SK-N-SH (cell line): ENCODE measurements around the gene ENOX1. TPM values are rescaled to one million over a fixed set of nuclear protein-coding genes. Genes with fewer than 3 reads are reported as not detected.

Experiments used
- CTCF ChIA-PET: fragments of 300-600, 350-600 bp; formaldehyde crosslinking; extraction: SDS; loops from one replicate; lab custom pipeline; 2021; lab: Yijun Ruan, JAX
- POLR2A ChIA-PET: fragments of 350-600 bp; sonication (Branson Sonifier 250); formaldehyde crosslinking; extraction: SDS; loops from one replicate; lab custom pipeline; 2020; ENCODE audit warnings: antibody characterized with exemption, inconsistent platforms; lab: Yijun Ruan, JAX
- DNase-seq: peaks from one replicate; pipeline ENCODE4 v3.0.0; 2012
- H2AFZ ChIP-seq: fragments of 200-600 bp; sonication (generic); 2 replicates; pipeline ENCODE4 v1.8.1; 2016; ENCODE audit warnings: antibody characterized with exemption, mild to moderate bottlenecking, low read depth
- H3F3A ChIP-seq: fragments of 200-600 bp; sonication (generic); replicated peaks from 2 replicates; pipeline ENCODE3; 2016; ENCODE audit warnings: antibody characterized with exemption, mild to moderate bottlenecking; ENCODE audit not compliant: insufficient read depth
- H3K27ac ChIP-seq, 2 experiments: fragments of 200-500 bp in 1 of 2; fragments of 200-600 bp in 1 of 2; sonication (Bioruptor generic) in 1 of 2; sonication (generic), shearing (Covaris generic) in 1 of 2; 2 replicates each; pipeline versions ENCODE4 v1.5.1 to v1.6.1; 2014 to 2016; ENCODE audit warnings: low read depth in 2 of 2, inconsistent platforms in 1 of 2, low read length in 1 of 2, mild to moderate bottlenecking in 1 of 2, mixed read lengths in 1 of 2
- H3K27me3 ChIP-seq: fragments of 200-600 bp; sonication (generic), shearing (Covaris generic); 2 replicates; pipeline ENCODE4 v1.6.1; 2016; ENCODE audit warnings: mixed run types; ENCODE audit not compliant: insufficient read depth
- H3K36me3 ChIP-seq, 2 experiments: fragments of 200-500 bp in 1 of 2; fragments of 200-600 bp in 1 of 2; sonication (Bioruptor generic) in 1 of 2; sonication (generic) in 1 of 2; replicated peaks in 1 of 2; 2 replicates each; pipeline versions ENCODE3 to v1.5.1; 2014 to 2016; ENCODE audit warnings: low read length in 1 of 2, mild to moderate bottlenecking in 1 of 2; ENCODE audit not compliant: insufficient read depth in 2 of 2, control insufficient read depth in 1 of 2
- H3K4me1 ChIP-seq, 2 experiments: fragments of 200-500 bp in 1 of 2; fragments of 200-600 bp in 1 of 2; sonication (Bioruptor generic) in 1 of 2; sonication (generic), shearing (Covaris generic) in 1 of 2; 2 replicates each; pipeline versions ENCODE4 v1.5.1 to v1.6.1; 2014 to 2016; ENCODE audit warnings: low read depth in 1 of 2, low read length in 1 of 2, mixed run types in 1 of 2; ENCODE audit not compliant: insufficient read depth in 2 of 2, control insufficient read depth in 1 of 2
- H3K4me2 ChIP-seq: fragments of 200-600 bp; sonication (generic), shearing (Covaris generic); 2 replicates; pipeline ENCODE4 v1.6.1; 2017; ENCODE audit warnings: mixed run types
- H3K4me3 ChIP-seq, 2 experiments: fragments of 200-500 bp in 1 of 2; fragments of 200-600 bp in 1 of 2; sonication (Bioruptor generic) in 1 of 2; sonication (generic), shearing (Covaris generic) in 1 of 2; 2 replicates each; pipeline versions ENCODE4 v1.5.1 to v1.8.1; 2014 to 2016; ENCODE audit warnings: low read depth in 2 of 2, inconsistent platforms in 1 of 2, low read length in 1 of 2, mild to moderate bottlenecking in 1 of 2, mixed read lengths in 1 of 2, moderate library complexity in 1 of 2
- H3K79me2 ChIP-seq: fragments of 200-600 bp; sonication (generic); 2 replicates; pipeline ENCODE4 v1.8.1; 2017; ENCODE audit warnings: mild to moderate bottlenecking; ENCODE audit not compliant: insufficient read depth
- H3K9ac ChIP-seq: fragments of 200-600 bp; sonication (generic); 2 replicates; pipeline ENCODE4 v1.6.1; 2017; ENCODE audit warnings: mixed run types
- H3K9me2 ChIP-seq: fragments of 200-600 bp; sonication (generic); 2 replicates; pipeline ENCODE4 v1.6.1; 2017; ENCODE audit warnings: mixed run types
- H3K9me3 ChIP-seq: fragments of 200-600 bp; sonication (generic); 2 replicates; pipeline ENCODE4 v1.6.1; 2017; ENCODE audit warnings: mixed run types, mild to moderate bottlenecking, moderate library complexity
- H4K20me1 ChIP-seq: fragments of 200-600 bp; sonication (generic); 2 replicates; pipeline ENCODE4 v1.6.1; 2017; ENCODE audit warnings: mild to moderate bottlenecking, mixed run types; ENCODE audit not compliant: insufficient read depth
- CTCF ChIP-seq: fragments of 200-600 bp; sonication (generic); IDR thresholded peaks from 2 replicates; pipeline ENCODE4 v1.6.1; 2017; ENCODE audit warnings: antibody characterized with exemption, mild to moderate bottlenecking, moderate library complexity
- EP300 ChIP-seq, 2 experiments: IDR thresholded peaks; 2 replicates each; pipeline versions ENCODE4 v1.4.0 to v1.6.1; 2012; ENCODE audit warnings: borderline replicate concordance in 1 of 2, low read depth in 1 of 2, low read length in 1 of 2
- EZH2phosphoT487 ChIP-seq: fragments of 200-600 bp; sonication (generic); IDR thresholded peaks from 2 replicates; pipeline ENCODE4 v1.6.1; 2017; ENCODE audit warnings: low read depth, mixed run types, mild to moderate bottlenecking, antibody characterized with exemption, moderate library complexity, borderline replicate concordance
- GATA2 ChIP-seq: sonication (generic); formaldehyde crosslinking; IDR thresholded peaks from 2 replicates; pipeline ENCODE4 v1.5.0; 2020; ENCODE audit warnings: mild to moderate bottlenecking, missing genetic modification reagents
- MAX ChIP-seq: IDR thresholded peaks from 2 replicates; pipeline ENCODE4 v1.4.0; 2012; ENCODE audit warnings: low read depth
- NFIC ChIP-seq: IDR thresholded peaks from 2 replicates; pipeline ENCODE4 v1.4.0; 2012; ENCODE audit warnings: borderline replicate concordance
- NRF1 ChIP-seq: IDR thresholded peaks from 2 replicates; pipeline ENCODE4 v1.6.1; 2012; ENCODE audit warnings: low read depth, mild to moderate bottlenecking, low read length
- RAD21 ChIP-seq: IDR thresholded peaks from 2 replicates; pipeline ENCODE4 v1.6.1; 2012; ENCODE audit warnings: mild to moderate bottlenecking, low read length
- RCOR1 ChIP-seq: fragments of 150-350 bp; IDR thresholded peaks from 2 replicates; pipeline ENCODE4 v1.6.1; 2017; ENCODE audit warnings: antibody characterized with exemption, low read length
- RXRA ChIP-seq: IDR thresholded peaks from 2 replicates; pipeline ENCODE4 v1.4.0; 2012; ENCODE audit warnings: low read depth, mild to moderate bottlenecking, borderline replicate concordance
- TAF1 ChIP-seq: IDR thresholded peaks from 2 replicates; pipeline ENCODE4 v1.6.1; 2012; ENCODE audit warnings: low read depth, mild to moderate bottlenecking, low read length, moderate library complexity, borderline replicate concordance
- TEAD4 ChIP-seq: IDR thresholded peaks from 2 replicates; pipeline ENCODE4 v1.4.0; 2012; ENCODE audit warnings: mild to moderate bottlenecking, borderline replicate concordance; ENCODE audit not compliant: insufficient read depth
- USF1 ChIP-seq: IDR thresholded peaks from 2 replicates; pipeline ENCODE4 v1.4.0; 2012; ENCODE audit warnings: low read depth, borderline replicate concordance
- USF2 ChIP-seq: fragments of 150-350 bp; IDR thresholded peaks from 2 replicates; pipeline ENCODE4 v1.6.1; 2017; ENCODE audit warnings: antibody characterized with exemption, low read length, low read depth, borderline replicate concordance
- YY1 ChIP-seq: IDR thresholded peaks from 2 replicates; pipeline ENCODE4 v1.4.0; 2012; ENCODE audit warnings: low read depth, mild to moderate bottlenecking
- ZBTB33 ChIP-seq: IDR thresholded peaks from 2 replicates; pipeline ENCODE4 v1.4.0; 2012; ENCODE audit warnings: low read depth, borderline replicate concordance
- WGBS: methylation state at CpG from one replicate; pipeline ENCODE4 v1.1.6; 2017; ENCODE audit warnings: low lambda C conversion rate; 5-methylcytosine and 5-hydroxymethylcytosine counted together
- polyA plus RNA-seq, 3 experiments: library from polyadenylated mRNA; depleted of rRNA; stranded (reverse); fragments of >200 nt; gene quantifications; 2 replicates each; pipeline ENCODE4 v1.2.3, GENCODE V29; 2012

ENOX1 gene
- polyA plus RNA-seq, 1 of the 3 experiments (the other 2 are of a cell fraction): 5.8 TPM

- no peak overlapping the region for H2AFZ ChIP-seq
- no peaks in the 10 kb centered on the region for H3K9me2 ChIP-seq
- ChIA-PET POLR2A (no interaction called here), CTCF (interaction anchor here (0.8 to 1.4 kb wide), 2 partner anchors 9 to 43 kb away, joined by 3 read pairs; no protein-coding TSS in a partner anchor)
- no peaks in the 10 kb centered on the region for H3K27me3 ChIP-seq
- peaks cover 0 to 6% of the 10 kb centered on the region in 2 experiments; a peak in 1 of 4 replicates for H3K4me1 ChIP-seq
- no peak overlapping the region for H3K4me2 ChIP-seq
- H3K27ac ChIP-seq: no peak overlapping the region
- no peaks in the 10 kb centered on the region for H3K79me2 ChIP-seq
- no peaks in the 10 kb centered on the region for H3F3A ChIP-seq
- 90% methylated on average over 6 of the region's 6 CpGs for WGBS
- H4K20me1 ChIP-seq: no peaks in the 10 kb centered on the region
- no peaks in the 10 kb centered on the region for H3K36me3 ChIP-seq
- no peak overlapping the region for H3K9ac ChIP-seq
- DNase-seq: no peak
- TF ChIP-seq TAF1: no peak
- TF ChIP-seq ZBTB33: no peak
- no peak for TF ChIP-seq NFIC
- no peak for TF ChIP-seq YY1
- TF ChIP-seq, all 33 proteins: peak for 0
- H3K4me3 ChIP-seq: no peak overlapping the region
- H3K9me3 ChIP-seq: no peaks in the 10 kb centered on the region
Observed at GRCh38 chr13:43222086-43222485, 564.7 kb downstream of the ENOX1 start.

- POLR2A ChIA-PET: no interaction called here
- WGBS: 92% methylated on average over 1 of the region's 1 CpG
- H3K9ac ChIP-seq: no peak overlapping the region
Observed at GRCh38 chr13:43221611-43222010, 565.2 kb downstream of the ENOX1 start.

More at GRCh38 chr13:43221611-43222010, 565.2 kb downstream of the ENOX1 start:
- TF ChIP-seq CTCF (no peak), RXRA (no peak), NRF1 (no peak), TEAD4 (no peak), EZH2phosphoT487 (no peak), EP300 (IDR thresholded peaks at IDR 0.05; ENCODE audit: borderline replicate concordance in 1 of 2, low read depth in 1 of 2, low read length in 1 of 2) (no peak), ZBTB33 (no peak), MAX (no peak), USF1 (no peak), GATA2 (CRISPR knock-in tag) (no peak), USF2 (no peak), RCOR1 (no peak), RAD21 (no peak)
- Histone ChIP-seq H3K4me3 (no peak overlapping the region), H3K36me3 (no peaks in the 10 kb centered on the region), H3K4me1 (peaks cover 0 to 6% of the 10 kb centered on the region in 2 experiments; a peak in 1 of 4 replicates), H3K4me2 (no peak overlapping the region), H3K27me3 (no peaks in the 10 kb centered on the region), H3K9me2 (no peaks in the 10 kb centered on the region), H3K9me3 (no peaks in the 10 kb centered on the region), H3K79me2 (no peaks in the 10 kb centered on the region), H3K27ac (no peak overlapping the region), H3F3A (no peaks in the 10 kb centered on the region), H4K20me1 (no peaks in the 10 kb centered on the region), H2AFZ (no peak overlapping the region)
- CTCF ChIA-PET: interaction anchor here (1.4 kb wide), 1 partner anchor 44 kb away, joined by 3 read pairs; no protein-coding TSS in a partner anchor
- no peak for DNase-seq
